GM18498 (cell line): ENCODE measurements around the gene DPEP3.

Experiments
- ATAC-seq: cut with Tn5 transposase; IDR thresholded peaks from one replicate; pipeline ENCODE4 v1.9.1; 2021; ENCODE audit warnings: mild to moderate bottlenecking, moderate library complexity; ENCODE audit not compliant: unreplicated experiment

DPEP3 gene

GRCh38 chr16:67932462-67932840 is 47.8 kb downstream of the DPEP3 start:
- ATAC-seq: no peak

- no peak for ATAC-seq
These were observed 48.4 kb downstream of the DPEP3 start, which contains the start of gene CTRL for GRCh38 chr16:67931712-67932461. CTRL (minus strand) TSS chr16:67931862; CDS start chr16:67931852, 10 bp downstream.

- ATAC-seq: no peak
These were observed 49.6 kb downstream of the DPEP3 start for GRCh38 chr16:67930678-67931211.

GRCh38 chr16:67930191-67930590 is 50.1 kb downstream of the DPEP3 start:
- ATAC-seq: no peak

- no peak for ATAC-seq
These were observed 51.5 kb downstream of the DPEP3 start for GRCh38 chr16:67928561-67929364.

GRCh38 chr16:67928147-67928546 is 52.2 kb downstream of the DPEP3 start:
- ATAC-seq: no peak

- no peak for ATAC-seq
These were observed 53.0 kb downstream of the DPEP3 start for GRCh38 chr16:67927131-67927941.

GRCh38 chr16:67926181-67926750 is 54.0 kb downstream of the DPEP3 start:
- ATAC-seq: no peak
